HUDEP-2 (cell line): ENCODE results near the gene KDM5B.
"Not testable (repeated sequence)": the region's sequence is repeated elsewhere in the genome, so short reads cannot be mapped to it uniquely, and the experiment has no call there.

Experiments
- DNase-seq, 76 experiments: peaks; one replicate each; lab custom pipeline; 2025; ENCODE audit not compliant: unreplicated experiment in 76 of 76; lab: John Stamatoyannopoulos, UW

Gene KDM5B

DNA sequence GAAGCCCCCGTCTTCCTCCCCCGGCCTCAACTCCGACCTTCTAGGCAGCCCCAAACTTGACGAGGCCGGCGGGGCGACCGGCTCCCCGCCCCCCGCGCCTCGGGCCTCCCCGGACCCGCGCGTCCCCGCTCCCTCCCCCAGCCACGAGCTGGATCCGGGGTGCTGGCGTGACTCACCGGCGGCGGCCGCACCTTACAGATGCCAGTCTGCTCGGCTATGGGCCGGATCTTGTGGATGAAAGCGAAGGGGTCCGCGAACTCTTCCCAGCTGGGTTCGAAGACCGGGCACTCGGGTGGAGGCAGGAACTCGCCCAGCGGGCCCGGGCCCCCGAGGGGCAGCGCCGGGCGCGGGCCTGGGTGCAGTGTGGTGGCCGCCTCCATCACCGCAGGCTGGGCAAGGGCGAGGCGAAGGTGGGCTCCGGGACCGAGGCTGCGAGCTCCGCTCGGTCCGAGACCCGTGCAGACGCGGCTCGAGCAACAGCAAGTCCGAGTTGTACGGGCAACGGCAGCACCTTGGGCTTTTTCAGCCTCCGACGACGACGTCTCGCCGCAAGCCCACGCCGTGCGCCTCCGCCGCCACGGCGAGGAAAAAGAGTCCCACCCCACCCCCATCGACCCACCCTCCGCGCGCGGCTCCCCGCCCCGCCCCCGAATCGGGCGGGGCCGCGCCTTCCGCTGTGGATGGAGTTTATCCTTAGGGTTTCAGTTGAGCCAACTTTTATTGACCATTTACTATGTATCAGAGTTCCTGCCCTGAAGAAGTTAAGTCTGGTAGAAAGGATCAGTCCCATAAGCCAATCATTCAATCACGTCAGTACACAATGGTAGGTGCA is at the start of gene KDM5B:
Gene KDM5B, minus strand, starts transcription at position 496 of the 832 bp plus-strand sequence. Its CDS starts 116 bp downstream, at position 380.
- DNase-seq, result peak in 50 of 76 experiments; percentile 8 to 63 (median 39)

DNA sequence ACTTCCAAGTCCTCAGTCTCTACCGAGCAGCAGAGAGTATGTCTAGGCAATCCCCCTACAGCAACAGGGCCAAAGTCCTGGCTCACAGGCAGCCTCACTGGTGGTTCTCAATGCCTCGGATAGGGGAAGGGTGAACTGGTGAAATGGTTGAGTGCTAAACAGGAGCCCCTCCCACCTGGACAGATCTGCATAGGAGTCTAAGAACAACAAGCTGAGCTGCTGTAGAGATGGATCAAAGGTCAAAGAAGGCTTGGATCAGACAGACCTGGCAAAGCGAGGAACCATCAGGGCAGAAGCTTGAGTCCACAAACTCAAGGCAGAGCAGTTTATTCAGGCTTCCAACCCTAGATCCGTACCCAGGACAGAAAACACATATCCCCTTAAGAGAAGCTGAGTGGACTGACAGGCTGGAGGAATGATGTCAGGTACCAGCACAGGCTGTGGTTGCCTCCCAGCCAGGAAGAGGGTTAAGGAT is 49.0 kb upstream of the KDM5B start:
- DNase-seq, result no peak

- no peak for DNase-seq
Observed at GRCh38 chr1:202856014-202856413, 47.8 kb upstream of the KDM5B start.

DNA sequence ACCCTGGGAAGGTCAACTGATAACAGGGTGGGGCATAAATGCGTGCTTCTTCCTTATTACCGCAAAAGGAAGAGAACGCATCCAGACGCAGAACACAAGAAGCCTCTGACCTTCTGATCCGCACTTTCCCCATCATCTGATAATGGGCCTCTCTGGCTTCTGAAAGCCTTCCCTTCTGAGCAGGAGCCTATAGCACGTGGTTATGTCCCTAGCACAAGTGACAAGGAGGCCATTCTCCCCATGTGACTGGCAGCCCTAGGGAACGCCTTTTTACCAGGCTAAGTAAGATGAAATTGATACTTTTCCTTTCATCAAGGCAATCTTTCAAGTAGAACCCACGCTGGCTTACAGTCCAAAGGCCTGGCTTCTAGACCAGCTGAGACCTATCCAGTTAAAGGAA is 46.6 kb upstream of the KDM5B start:
- DNase-seq, result no peak

DNA sequence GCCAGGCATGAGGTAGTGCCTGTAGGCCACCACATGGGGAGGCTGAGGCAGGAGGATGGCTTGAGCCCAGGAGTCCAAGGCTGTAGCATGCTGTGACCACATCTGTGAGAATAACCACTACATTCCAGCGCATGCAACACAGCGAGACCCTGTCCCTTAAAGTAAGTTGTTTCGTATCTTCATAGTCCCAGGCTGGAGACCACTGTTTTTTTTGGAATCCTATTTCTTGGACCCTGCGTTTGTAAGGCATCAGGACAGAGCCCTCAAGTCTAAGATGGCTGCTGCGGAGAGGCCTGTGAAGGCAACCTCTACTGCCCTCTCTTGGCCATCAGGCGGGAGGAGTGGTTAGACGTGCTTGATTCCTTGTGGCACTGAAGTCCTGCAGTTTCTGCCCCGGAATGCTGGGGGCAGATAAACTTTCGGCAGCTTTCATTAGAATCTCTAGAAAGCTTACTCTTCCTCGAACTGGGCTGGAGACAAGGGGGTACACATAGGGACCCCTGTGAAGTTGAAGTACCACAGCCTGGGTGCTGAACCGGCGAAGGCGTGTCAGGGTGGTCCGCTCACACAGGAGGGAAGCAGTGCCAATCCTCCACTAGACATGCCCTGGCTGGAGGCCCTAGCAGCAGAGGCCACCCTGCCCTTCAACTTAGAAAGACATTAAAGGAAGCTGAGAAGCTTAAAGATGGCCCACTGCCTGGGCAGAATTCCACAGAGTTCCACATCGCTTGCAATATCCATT is 44.1 kb upstream of the KDM5B start:
- DNase-seq, result peak in 52 of 76 experiments; percentile 7 to 77 (median 34)

DNA sequence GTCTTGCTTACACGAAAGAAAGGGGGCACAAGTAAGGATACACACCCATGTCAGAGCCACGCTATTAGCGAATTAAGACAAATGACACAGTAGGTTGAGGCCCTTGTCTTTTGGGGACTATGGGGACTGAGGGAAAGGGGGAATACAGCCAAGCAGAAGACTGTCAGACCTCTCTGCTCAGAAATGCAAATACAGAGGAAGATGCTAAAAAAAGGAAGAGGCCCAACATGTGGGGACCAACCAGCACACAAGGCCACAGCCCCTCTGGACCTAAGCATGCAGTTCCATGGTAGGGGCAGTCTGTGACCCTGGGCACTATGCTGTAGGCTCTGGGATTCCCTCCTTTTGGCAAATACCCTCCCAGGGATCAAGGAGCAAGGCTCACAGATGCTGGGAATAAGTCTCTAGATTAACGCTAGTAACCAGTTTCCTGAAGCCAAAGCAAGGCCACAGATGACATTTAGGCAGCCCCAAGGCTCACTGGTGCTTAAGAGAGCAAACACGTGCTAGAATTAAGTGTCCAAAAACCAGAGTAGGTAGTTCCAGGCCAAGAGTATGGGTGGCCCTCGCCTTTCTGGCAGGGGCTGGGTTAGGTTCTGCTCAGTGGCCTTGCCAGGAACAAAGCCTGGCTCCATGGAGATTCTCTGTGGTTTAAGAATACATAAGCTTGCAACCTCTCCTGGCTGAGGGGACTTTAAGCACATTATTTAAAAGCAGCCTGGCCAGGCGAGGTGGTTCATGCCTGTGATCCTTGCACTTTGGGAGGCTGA is 42.6 kb upstream of the KDM5B start:
- no peak for DNase-seq

DNA sequence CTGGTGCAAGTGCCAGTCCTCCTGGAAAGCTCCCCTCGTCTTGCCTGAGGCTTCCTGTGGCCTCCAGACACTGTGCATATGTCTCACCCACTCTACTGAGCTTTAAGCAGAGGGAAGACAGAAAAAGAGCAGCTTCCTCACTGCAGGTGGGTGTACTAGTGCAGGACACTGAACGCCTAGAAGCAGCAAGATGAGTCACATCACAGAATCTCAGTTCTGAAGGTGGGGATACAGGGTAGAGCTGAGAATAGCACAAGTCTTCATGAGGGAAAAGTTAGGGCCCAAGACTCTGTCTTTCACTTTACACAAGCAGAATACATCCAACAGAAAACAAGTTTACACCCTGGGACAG is 39.9 kb upstream of the KDM5B start:
- no peak for DNase-seq

DNA sequence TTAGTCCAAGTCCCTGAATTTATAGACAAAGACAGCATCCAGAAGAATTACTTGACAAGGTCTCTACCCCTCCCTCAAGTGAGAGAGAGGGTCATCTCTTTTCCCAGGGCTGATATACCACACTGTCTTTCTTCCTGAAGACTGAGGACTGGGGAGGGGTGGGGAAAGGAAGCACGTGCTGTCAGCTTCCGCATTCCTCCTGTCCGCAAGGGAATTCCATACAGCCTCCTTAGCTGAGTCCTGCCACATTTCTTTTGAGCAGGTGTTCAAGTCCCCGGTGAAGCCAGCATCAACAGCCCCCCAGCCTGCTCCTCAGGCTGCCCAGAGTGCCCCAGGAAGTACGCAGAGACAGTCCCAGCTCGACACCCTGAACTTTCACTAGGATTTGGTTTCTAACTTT is 36.7 kb upstream of the KDM5B start:
- no peak for DNase-seq

DNA sequence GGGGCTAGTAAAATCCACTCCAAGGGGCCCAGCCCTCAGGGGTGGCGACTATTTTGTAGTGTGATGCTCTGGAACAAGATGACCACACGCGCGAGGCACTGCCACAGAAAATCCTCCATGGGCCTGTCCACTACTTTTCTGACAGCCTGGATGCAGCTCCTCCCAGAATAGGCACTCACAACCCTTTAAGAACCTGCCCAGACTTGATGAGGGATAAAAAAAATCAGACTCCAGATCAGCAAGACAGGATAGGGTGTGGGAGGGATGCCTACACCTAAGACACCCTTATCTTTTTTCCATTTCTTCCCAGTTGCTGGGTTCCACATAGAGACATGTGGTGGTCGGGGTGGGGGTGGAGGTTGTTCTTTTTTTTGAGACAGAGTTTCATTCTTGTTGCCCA is 36.0 kb upstream of the KDM5B start:
- DNase-seq, result no peak

DNA sequence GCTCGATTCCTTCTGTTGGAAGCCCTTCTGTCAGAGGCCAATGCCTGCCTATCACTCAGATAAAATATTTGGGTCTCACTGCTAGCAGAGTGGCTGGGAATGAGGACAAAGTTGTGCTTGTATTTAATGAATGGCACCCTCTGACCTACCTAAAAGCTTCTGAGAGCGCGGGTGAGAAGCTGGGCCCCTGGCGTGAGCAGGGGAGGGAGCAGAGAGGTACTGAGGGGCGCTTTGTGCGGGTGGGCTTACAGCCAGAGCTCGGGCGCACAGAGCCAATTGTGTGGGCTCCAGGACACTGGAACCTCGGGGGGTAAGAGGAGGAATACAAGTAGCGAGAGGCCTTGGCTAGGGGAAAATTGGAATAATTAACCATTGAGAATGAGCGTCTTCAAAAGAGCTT is 34.9 kb upstream of the KDM5B start:
- DNase-seq, result no peak

DNA sequence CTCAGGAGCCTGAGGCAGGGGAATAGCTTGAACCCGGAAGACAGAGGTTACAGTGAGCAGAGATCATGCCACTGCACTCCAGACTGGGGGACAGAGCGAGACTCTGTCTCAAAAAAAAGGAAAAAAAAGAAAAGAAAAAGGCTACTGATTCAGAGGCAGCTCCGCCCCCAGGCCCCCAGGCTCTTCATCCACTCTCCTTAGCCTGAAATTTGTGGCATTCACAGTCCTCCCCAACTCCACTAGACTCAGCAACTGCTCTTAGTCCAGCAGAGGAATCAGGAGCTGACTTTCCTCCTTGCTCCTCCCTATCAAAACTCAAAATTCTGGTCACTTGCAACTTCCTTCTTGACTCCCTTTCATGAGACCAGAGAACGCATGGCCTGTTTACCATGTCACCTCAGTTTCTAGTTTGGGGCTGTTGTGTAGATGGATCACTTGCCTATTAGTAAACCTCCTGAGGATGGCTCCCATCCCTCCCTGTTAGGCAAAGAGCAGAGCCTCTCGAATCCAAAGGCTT is 29.6 kb upstream of the KDM5B start:
- no peak for DNase-seq

DNA sequence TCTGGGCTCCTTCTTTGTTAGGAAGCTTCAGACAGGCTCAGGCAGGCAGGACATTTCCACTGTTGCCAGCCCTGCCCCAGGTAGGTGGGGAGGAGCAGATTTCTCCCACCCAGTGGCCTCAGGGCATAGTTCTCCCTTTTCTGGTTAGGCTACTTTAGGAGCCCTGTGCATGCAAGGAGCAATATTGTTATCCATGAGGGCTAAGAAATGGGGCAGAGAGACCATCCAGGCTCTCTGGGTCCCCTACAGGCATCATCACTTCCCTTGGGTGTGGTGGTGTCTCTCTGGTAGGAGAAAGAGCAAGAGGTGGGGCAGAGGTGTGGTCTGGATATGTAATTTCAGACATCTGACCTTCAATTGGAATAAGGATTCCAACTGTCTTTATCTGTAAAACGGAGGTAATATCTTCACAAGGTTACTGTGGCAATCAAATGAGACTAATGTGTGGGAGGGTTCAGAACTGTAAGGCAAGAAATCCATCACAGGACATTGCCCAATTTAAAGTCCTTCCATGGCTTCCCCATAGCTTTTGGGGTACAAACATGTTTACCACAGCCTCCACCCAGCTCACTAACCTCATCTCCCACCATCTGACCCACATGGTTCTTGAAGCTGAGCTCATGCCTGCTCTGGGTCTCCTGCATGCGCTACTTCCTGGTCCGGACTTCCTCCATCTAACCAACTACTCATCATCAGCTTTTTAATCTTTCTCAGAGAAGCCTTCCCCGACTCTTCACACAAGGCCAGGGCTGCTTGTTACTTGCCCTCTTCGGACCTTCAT is 28.6 kb upstream of the KDM5B start:
- peak in 1 of 76 experiments; percentile 11 for DNase-seq

DNA sequence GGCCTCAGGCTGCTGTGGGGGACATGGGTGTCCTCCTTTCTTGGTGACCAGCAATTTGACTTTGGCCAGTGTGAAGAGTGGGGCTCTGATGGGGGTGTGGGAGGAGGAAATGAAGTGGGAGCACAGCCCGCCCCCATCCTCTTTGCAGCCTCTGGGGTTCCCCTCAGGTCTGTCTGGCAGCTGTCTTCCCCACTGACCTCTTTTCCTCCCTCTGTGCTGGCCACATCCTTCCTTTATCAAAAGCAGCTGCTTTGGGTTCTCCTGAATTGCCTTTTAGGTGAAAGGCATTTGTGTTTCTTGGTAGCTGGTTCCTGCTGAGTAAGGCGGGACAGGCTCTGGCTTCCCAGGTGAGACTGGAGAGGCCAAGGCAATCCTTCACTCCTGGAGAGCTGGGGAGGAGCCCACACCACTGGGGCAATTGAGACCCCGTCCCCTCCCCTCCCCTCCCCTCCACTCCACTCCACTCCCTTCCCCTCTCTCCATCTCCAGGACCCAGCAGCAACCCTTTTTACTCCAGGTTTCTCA is 27.4 kb upstream of the KDM5B start:
- DNase-seq, result no peak

DNA sequence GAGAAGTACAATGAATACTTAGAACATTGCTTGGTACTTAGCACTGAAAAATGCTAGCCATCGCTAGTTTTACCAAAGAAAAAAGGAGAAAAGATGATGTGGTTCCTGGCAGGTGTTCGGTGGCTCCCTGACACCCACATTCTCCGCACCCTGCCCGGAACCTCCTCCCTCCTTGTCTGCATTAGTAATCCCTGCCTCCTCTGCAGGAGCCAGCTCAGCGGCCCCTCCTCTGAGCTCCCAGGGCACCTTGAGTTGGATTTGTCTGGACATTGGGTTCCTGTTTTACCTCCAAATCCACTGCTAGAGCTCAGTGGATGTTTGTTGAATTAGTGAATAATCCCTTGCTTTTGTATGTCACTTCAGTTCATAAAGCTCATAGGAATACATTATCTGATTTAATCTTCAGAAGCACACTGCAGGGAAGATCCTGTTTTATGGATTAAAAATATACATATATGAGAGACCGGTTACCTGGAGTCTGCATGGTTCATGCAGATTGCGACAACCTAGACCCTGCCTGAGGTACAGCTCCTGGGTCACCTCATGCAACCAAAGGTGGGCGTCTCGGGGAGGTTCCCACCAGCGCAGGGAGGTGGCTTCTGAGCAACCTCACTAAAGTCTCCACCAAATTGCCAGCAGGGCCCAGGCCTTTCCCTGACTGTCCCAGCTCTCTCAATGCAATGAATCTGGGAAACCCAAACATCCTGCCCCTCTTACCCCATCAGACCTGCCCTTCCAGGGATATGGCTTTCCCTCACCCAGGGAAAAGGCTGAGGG is 26.7 kb upstream of the KDM5B start:
- no peak for DNase-seq

- no peak for DNase-seq
Observed at GRCh38 chr1:202831906-202832305, 23.7 kb upstream of the KDM5B start.

DNA sequence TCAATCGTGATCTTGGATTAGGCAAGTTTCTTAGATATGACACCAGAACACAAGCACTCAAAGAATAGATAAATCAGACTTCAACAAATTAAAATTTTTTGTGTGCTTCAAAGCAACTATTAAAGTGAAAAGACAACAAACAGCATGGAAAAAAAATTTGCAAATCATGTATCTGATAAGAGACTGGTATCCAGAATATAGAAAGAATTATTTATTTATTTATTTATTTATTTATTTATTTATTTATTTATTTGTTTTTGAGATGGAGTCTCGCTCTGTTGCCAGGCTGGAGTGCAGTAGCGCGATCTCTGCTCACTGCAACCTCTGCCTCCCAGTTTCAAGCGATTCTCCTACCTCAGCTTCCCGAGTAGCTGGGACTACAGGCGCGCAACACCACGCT is 21.0 kb upstream of the KDM5B start:
- DNase-seq, result not testable (repeated sequence)

DNA sequence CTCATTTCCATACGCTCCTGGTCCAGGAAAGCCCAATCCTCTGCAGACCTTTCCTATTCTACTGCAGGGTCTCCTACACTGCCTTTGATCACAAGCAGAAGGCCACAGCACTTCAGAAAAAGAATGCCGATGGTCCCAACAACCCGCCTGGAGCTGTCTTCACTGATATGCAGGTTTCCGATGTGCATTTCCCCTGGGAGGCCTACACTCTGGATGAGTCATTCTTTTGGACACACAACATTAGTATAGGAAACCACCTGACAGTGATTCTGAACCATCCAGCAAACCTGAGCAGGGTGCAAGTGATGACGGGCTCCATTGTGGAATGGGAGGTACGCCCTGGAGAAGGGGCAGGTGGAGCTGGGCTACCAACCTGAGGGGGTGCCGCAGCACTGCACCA is 17.5 kb upstream of the KDM5B start:
- no peak for DNase-seq

DNA sequence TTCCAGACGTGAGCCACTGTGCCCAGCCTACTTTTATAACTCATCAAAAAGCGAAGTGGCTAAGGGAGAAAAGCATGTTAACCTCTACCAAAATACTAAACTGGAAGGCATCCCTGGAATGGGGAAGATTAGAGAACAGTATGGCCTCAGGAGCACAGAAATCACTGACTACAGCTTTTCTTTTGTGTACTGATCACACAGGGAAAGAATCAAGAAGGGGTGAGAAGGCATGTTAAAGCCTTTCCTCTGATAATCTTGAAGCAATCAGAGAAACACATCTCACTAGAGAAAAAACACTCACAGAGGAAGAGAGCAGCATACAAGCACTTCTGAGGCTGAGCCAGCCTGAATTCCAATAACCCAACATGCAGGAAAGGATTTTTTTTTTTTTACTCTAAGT is 13.2 kb upstream of the KDM5B start:
- no peak for DNase-seq

DNA sequence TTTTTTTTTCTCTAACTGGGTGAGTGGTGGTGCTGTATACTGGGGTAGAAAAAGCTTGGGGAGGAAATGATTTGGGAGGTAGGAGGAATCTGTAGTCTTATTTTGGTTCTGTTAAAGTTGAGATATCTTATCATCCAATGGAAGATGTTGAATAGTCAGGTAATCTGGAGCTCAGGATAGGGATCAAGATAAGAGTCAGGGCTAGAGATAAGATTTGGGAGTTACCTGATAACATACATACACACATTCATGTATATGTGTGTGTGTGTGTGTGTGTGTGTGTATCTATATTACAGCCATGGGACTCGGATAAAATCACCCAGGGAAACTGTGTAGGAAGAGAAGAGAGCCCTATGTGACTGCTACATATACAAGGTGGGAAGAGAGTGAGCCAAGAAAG is 10.6 kb upstream of the KDM5B start:
- no peak for DNase-seq
